IPS-20b (cell line): ENCODE measurements around the gene ASXL1.
"Not testable (repeated sequence)": the region's sequence is repeated elsewhere in the genome, so short reads cannot be mapped to it uniquely, and the experiment has no call there.

Source experiments
- H3K27ac ChIP-seq: one replicate; pipeline ENCODE4 v1.5.1; 2013; ENCODE audit warnings: low read length
- H3K27me3 ChIP-seq: 2 replicates; pipeline ENCODE4 v1.6.1; 2013; ENCODE audit warnings: mild to moderate bottlenecking, low read length, inconsistent platforms; ENCODE audit not compliant: insufficient read depth
- H3K36me3 ChIP-seq: 2 replicates; pipeline ENCODE4 v1.6.1; 2013; ENCODE audit warnings: low read depth, mild to moderate bottlenecking, inconsistent platforms, low read length, moderate library complexity; ENCODE audit not compliant: insufficient read depth
- H3K4me1 ChIP-seq: 2 replicates; pipeline ENCODE4 v1.6.1; 2013; ENCODE audit warnings: mild to moderate bottlenecking, control low read depth, inconsistent platforms, low read length, moderate library complexity; ENCODE audit not compliant: insufficient read depth
- H3K4me3 ChIP-seq: 2 replicates; pipeline ENCODE4 v1.5.1; 2013; ENCODE audit warnings: mild to moderate bottlenecking, low read length, inconsistent platforms
- H3K9ac ChIP-seq: 2 replicates; pipeline ENCODE4 v1.6.1; 2013; ENCODE audit warnings: low read depth, mild to moderate bottlenecking, inconsistent platforms, low read length, moderate library complexity
- H3K9me3 ChIP-seq: 2 replicates; pipeline ENCODE4 v1.6.1; 2013; ENCODE audit warnings: mild to moderate bottlenecking, low read depth, low read length, inconsistent platforms; ENCODE audit not compliant: insufficient read depth

ASXL1 gene

DNA sequence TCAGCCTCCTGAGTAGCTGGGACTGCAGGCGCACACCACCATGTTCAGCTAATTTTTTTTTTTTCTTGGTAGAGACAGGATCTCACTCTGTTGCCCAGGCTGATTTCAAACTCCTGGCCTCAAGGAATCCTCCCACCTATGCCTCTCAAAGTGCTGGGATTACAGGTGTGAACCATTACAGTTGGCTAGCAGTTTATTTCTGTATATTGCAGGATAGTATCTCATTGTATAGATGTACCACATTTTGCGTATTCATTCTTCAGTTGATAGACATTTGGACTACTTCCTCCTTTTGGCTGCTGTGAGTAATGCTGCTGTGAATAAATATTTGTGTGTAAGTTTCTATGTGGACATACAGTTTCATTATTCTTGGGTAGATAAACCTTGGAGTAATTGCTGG, 32.9 kb downstream of the ASXL1 start:
- Histone ChIP-seq H3K4me3 (no peak overlapping the region), H3K9me3 (no peaks in the 10 kb centered on the region), H3K36me3 (peaks cover 10% of the 10 kb centered on the region; the same call in 1 of the 2 replicates), H3K27me3 (no peaks in the 10 kb centered on the region), H3K9ac (no peak overlapping the region), H3K27ac (no peak overlapping the region), H3K4me1 (no peaks in the 10 kb centered on the region)

DNA sequence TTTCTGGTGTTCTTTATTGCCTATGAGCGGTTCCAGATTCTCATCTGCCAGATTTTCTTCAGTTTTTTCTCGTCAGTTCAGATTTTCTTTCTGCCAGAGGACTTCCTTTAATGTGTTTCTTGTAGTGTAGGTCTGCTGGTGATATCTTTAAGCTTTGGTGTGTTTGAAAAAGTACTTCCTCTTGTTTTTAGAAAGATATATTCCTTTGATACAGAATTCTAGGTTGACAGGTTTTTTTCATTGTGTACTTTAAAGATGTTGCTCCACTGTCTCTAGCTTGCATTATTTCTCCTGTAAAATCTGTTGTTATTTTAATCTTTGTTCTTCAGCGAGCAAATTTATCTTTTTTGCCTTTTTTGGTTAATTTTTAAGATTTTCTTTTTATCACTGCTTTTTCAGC, 36.9 kb downstream of the ASXL1 start:
- Histone ChIP-seq H3K27me3 (no peaks in the 10 kb centered on the region), H3K4me3 (no peak overlapping the region), H3K36me3 (peaks cover 10% of the 10 kb centered on the region; the same call in 1 of the 2 replicates), H3K27ac (no peak overlapping the region), H3K9me3 (no peaks in the 10 kb centered on the region), H3K4me1 (no peaks in the 10 kb centered on the region), H3K9ac (no peak overlapping the region)

DNA sequence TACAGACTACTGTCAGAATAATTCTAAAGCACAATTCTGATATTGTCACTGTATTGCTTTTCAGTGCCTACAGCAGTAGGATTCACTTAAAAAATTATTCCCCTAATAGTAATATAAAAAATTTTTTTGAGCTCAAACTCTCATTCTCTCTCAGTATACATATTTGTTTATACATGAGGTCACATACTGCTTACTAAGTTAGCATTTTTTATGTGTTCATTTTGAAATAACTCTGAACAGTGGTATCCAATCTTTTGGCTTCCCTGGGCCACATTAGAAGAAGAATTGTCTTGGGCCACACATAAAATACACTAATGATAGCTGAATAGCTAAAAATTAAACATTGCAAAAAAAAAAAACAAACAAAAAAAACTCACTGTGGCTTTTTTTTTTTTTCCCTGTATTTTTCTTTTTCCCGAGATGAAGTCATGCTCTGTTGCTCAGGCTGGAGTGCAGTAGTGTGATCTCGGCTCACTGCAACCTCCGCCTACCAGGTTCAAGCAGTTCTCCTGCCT, 38.6 kb downstream of the ASXL1 start:
- no peaks in the 10 kb centered on the region for H3K9me3 ChIP-seq
- H3K4me3 ChIP-seq: no peak overlapping the region
- H3K27me3 ChIP-seq: no peaks in the 10 kb centered on the region
- no peaks in the 10 kb centered on the region for H3K4me1 ChIP-seq
- H3K27ac ChIP-seq: no peak overlapping the region
- H3K36me3 ChIP-seq: no peaks in the 10 kb centered on the region
- H3K9ac ChIP-seq: no peak overlapping the region

DNA sequence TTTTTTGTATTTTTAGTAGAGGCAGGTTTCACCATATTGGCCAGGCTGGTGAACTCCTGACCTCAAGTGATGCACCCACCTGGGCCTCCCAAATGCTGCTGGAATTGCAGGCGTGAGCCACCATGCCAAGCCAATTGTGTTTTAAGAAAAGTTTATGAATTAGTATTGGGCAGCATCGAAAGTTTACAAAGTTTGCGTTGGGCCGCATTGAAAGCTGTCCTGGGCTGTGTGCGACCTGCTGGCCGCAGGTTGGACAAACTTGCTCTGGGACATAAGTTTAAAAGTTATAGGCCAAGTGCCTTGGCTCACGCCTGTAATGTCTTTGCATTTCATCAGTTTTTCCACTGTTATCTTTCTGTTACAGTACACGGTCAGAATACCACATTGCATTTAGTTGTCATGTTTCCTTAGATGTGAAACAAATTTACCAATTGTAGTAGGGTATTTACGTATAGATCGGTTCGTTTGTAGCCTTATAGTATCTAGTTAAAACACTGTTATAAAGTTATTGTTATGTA, 39.5 kb downstream of the ASXL1 start:
- Histone ChIP-seq H3K4me1 (no peaks in the 10 kb centered on the region), H3K36me3 (no peaks in the 10 kb centered on the region), H3K4me3 (no peak overlapping the region), H3K27me3 (no peaks in the 10 kb centered on the region), H3K9ac (no peak overlapping the region), H3K9me3 (no peaks in the 10 kb centered on the region), H3K27ac (no peak overlapping the region)

DNA sequence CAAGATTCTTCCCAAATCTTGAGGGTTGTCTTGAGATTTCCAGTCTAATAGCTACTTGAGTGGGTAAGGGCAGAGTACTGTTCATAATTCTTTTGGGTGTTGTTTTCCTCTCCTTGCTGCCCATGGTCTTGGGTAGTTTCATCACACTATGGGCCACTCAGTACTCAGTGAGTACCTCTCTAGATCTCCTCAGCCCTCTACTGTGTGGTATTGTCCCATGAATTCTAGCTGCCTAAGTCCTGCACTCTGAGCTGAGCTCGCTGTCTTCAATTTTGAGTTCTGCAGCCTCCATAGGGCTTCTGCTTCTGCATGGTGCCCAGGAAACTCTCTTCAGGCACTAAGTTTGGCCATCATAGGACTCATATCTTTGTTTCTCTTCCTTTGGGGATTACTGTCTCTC, 42.3 kb downstream of the ASXL1 start:
- Histone ChIP-seq H3K27ac (no peak overlapping the region), H3K4me3 (no peak overlapping the region), H3K9ac (no peak overlapping the region), H3K27me3 (no peaks in the 10 kb centered on the region), H3K4me1 (no peaks in the 10 kb centered on the region), H3K36me3 (no peaks in the 10 kb centered on the region), H3K9me3 (no peaks in the 10 kb centered on the region)

DNA sequence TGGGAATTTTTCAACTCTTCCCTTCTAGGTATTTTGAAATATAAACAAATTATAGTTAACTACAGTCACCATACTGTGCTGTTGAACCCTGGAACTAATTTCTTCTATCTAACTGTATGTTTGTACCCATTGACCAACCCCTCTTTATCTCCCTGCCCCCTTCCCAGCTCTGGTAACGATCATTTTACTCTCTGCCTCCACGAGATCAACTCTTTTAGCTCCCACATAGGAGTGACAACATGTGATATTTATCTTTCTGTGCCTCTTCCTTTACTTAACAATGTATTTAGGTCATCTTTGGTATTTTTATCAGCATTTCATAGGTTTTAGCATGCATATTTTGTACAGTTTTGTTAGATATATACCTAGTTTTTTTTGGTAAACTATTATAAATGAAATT, 45.9 kb downstream of the ASXL1 start:
- H3K4me3 ChIP-seq: no peak overlapping the region
- no peaks in the 10 kb centered on the region for H3K27me3 ChIP-seq
- H3K4me1 ChIP-seq: no peaks in the 10 kb centered on the region
- no peaks in the 10 kb centered on the region for H3K36me3 ChIP-seq
- H3K9ac ChIP-seq: no peak overlapping the region
- H3K9me3 ChIP-seq: no peaks in the 10 kb centered on the region
- H3K27ac ChIP-seq: no peak overlapping the region

DNA sequence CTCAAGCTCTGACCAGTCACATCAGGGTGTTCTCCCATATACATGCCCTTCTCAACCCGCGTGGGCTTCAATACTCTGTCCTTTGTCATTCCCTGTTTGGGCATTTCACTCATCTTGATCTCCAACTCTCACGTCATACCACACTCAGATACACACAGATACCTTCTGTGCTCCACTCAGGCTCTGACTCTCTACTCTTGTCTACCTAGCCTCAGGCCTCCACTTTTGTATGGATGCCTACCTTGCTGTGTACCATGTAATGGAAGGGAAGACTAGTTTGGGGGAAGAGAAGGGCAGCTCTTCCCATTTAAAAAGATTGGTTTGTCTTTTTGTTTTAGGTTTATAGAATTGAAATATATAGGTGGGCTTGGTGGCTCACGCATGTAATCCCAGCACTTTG, 48.6 kb downstream of the ASXL1 start:
- Histone ChIP-seq H3K9me3 (no peaks in the 10 kb centered on the region), H3K4me1 (no peaks in the 10 kb centered on the region), H3K27me3 (no peaks in the 10 kb centered on the region), H3K4me3 (no peak overlapping the region), H3K9ac (no peak overlapping the region), H3K36me3 (no peaks in the 10 kb centered on the region), H3K27ac (no peak overlapping the region)

DNA sequence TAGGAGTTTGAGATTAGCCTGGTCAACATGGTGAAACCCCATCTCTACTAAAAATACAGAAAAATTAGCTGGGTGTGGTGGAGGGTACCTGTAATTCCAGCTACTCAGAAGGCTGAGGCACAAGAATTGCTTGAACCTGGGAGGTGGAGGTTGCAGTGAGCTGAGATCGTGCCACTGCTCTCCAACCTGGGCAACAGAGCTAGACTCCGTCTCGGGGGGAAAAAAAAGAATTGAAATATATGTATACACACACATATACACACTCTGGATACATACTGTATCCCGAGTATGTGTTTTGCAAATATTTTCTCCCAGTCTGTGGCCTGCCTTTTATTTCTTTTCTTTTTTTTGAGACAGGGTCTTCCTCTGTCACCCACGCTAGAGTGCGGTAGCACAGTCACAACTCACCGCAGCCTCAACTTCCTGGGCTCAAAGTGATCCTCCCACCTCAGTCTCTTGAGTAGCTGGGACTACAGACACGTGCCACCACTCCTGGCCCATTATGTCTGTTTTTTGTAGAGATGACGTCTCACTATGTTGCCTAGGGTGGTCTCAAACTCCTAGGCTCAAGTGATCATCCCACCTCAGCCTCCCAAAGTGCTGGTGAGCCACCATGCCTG, 49.1 kb downstream of the ASXL1 start:
- H3K9ac ChIP-seq, H3K9me3 ChIP-seq, H3K4me1 ChIP-seq, H3K27me3 ChIP-seq, H3K36me3 ChIP-seq, H3K4me3 ChIP-seq, H3K27ac ChIP-seq: not testable (repeated sequence)

DNA sequence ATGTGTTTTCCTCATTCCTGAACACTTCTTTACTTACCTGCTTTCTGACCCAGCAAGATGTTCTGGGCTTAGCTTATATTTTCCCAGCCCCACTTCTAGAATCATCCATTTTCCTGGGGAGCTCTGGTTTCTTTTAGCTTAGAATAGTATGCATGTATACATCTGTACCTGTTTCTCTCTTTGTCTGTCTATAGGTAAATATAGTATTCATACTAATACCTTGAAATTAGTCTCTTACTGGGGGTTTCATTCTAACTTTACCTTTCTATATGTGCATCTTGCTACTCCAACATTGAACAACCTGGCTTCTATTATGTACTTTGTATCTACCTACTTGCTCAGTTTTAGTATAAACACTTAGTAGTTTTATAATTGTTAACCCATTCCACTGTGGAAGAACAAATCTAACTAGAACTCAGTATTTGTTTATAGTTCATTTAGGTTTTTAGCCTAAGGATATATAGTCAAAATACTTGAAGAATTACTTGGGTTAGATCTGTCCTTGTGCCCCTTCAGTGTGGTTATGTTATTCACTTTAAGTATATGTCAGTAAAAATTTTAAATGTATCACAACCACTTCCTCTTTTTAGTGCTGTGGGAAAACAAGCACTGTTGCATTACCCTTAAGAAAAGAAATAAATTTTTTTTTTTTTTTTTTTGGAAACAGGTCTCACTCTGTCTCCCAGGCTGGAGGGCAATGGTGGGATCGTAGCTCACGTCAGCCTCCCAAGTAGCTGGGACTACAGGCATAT, 54.0 kb downstream of the ASXL1 start:
- no peak overlapping the region for H3K27ac ChIP-seq
- no peaks in the 10 kb centered on the region for H3K4me1 ChIP-seq
- H3K36me3 ChIP-seq: no peaks in the 10 kb centered on the region

DNA sequence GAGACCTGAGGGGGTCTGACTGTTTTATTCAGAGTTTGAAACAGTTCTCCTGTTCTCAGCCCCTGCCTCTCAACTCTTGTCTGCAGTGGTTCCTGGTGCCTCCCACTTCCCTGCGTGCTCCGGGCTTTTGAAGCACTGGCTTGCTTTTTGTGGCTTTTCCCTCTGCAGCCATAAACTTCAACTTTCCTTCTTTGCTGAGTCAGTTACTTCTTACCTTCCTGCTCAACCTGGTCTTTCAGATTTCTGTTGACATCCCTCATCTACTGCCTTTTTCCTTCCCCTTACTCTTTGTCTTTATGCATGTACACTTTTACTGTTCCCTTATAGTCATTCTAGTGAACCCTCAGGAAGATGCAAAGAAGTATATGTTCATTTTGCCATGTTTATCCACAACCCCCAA, 57.4 kb downstream of the ASXL1 start:
- H3K27me3 ChIP-seq: no peaks in the 10 kb centered on the region
- H3K9ac ChIP-seq: no peak overlapping the region
- H3K9me3 ChIP-seq: no peaks in the 10 kb centered on the region
- H3K4me3 ChIP-seq: no peak overlapping the region
- no peaks in the 10 kb centered on the region for H3K4me1 ChIP-seq
- no peak overlapping the region for H3K27ac ChIP-seq
- H3K36me3 ChIP-seq: no peaks in the 10 kb centered on the region

More for the DNA sequence above, 54.0 kb downstream of the ASXL1 start:
- H3K4me3 ChIP-seq: no peak overlapping the region
- H3K9me3 ChIP-seq: no peaks in the 10 kb centered on the region
- H3K27me3 ChIP-seq: no peaks in the 10 kb centered on the region
- no peak overlapping the region for H3K9ac ChIP-seq

DNA sequence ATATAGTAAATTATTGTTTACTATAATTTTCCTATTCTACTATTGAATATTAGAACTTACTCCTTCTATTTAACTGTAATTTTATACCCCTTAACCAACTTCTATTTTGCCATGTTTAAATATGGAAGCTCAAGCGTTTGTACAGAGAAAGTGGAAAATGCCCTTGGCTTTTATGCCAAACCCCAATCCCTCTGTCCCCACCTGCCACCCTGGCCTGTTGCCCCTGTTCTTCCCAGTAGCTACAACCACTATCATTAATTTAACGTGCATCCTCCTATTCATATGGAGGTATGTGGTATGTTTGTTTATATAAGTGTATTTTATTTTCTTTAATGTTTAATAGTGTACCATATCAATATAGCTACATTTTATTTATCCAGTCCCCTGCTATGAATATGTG, 58.1 kb downstream of the ASXL1 start:
- H3K27me3 ChIP-seq: no peaks in the 10 kb centered on the region
- no peak overlapping the region for H3K9ac ChIP-seq
- no peak overlapping the region for H3K4me3 ChIP-seq
- H3K36me3 ChIP-seq: no peaks in the 10 kb centered on the region
- H3K9me3 ChIP-seq: no peaks in the 10 kb centered on the region
- no peak overlapping the region for H3K27ac ChIP-seq
- H3K4me1 ChIP-seq: no peaks in the 10 kb centered on the region

DNA sequence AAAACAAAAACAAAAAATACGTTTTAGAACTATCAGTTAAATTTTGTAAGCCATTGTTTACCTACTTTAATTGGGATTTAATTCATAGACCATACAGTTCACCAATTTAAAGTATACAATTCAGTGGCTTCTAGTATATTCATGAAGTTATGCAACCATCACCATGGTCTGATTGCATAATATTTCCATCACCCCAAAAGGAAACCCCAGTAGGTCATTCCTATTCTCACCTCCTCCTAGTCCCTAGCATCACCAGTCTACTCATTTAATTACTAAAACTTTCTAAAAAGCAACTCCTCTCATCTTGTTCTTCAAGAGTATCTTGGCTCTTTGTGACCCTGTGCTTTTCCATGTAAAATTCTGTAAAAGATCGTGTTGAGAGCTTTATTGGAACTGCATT, 60.2 kb downstream of the ASXL1 start:
- Histone ChIP-seq H3K36me3 (no peaks in the 10 kb centered on the region), H3K27me3 (no peaks in the 10 kb centered on the region), H3K27ac (no peak overlapping the region), H3K9ac (no peak overlapping the region), H3K9me3 (no peaks in the 10 kb centered on the region), H3K4me3 (no peak overlapping the region), H3K4me1 (no peaks in the 10 kb centered on the region)
